Stimulated activated CD4-positive, alpha-beta T cell treated with anti-CD3 and anti-CD28 coated beads, TNF-alpha, amount 100 ng/mL, for 48 hours (primary cell): ENCODE data around the gene LPP.
"Not testable (repeated sequence)": the region's sequence is repeated elsewhere in the genome, so short reads cannot be mapped to it uniquely, and the experiment has no call there.

Experiments
- DNase-seq, 3 donors: peaks; one replicate each; pipeline ENCODE4 v3.0.0-alpha.2; 2020; ENCODE audit warnings: low read depth in 3 of 3

Gene LPP

GRCh38 chr3:188397766-188398705 lies 244.1 kb downstream of the LPP start:
- no peak for DNase-seq

GRCh38 chr3:188400494-188401243 lies 246.7 kb downstream of the LPP start:
- DNase-seq: no peak

GRCh38 chr3:188401244-188401993 lies 247.5 kb downstream of the LPP start:
- DNase-seq: no peak

GRCh38 chr3:188402229-188402628 lies 248.3 kb downstream of the LPP start:
- DNase-seq: no peak

- no peak for DNase-seq
Observed at GRCh38 chr3:188403404-188403803, 249.4 kb downstream of the LPP start.

- no peak for DNase-seq
Observed at GRCh38 chr3:188404124-188404523, 250.2 kb downstream of the LPP start.

- no peak for DNase-seq
Observed at GRCh38 chr3:188404701-188405100, 250.7 kb downstream of the LPP start.

- DNase-seq: no peak
Observed at GRCh38 chr3:188407158-188407880, 253.4 kb downstream of the LPP start.

GRCh38 chr3:188408831-188409230 lies 254.9 kb downstream of the LPP start:
- DNase-seq: no peak

- DNase-seq: no peak
Observed at GRCh38 chr3:188411750-188412149, 257.8 kb downstream of the LPP start.

GRCh38 chr3:188415196-188415595 lies 261.2 kb downstream of the LPP start:
- DNase-seq: no peak

GRCh38 chr3:188416041-188416440 lies 262.1 kb downstream of the LPP start:
- no peak for DNase-seq

- DNase-seq: no peak
Observed at GRCh38 chr3:188417271-188417696, 263.3 kb downstream of the LPP start.

GRCh38 chr3:188417766-188418165 lies 263.8 kb downstream of the LPP start:
- DNase-seq: no peak

GRCh38 chr3:188421151-188421821 lies 267.3 kb downstream of the LPP start:
- DNase-seq: no peak

GRCh38 chr3:188421836-188422540 lies 268.0 kb downstream of the LPP start:
- DNase-seq: no peak

GRCh38 chr3:188427981-188428380 lies 274.0 kb downstream of the LPP start:
- not testable (repeated sequence) for DNase-seq

GRCh38 chr3:188431040-188431439 lies 277.1 kb downstream of the LPP start:
- DNase-seq: no peak

- DNase-seq: no peak
Observed at GRCh38 chr3:188431553-188431952, 277.6 kb downstream of the LPP start.
